ENCODE measurements around the gene ZNF304.
"Not testable (repeated sequence)": the region's sequence is repeated elsewhere in the genome, so short reads cannot be mapped to it uniquely, and the experiment has no call there.

Gene ZNF304

DNA sequence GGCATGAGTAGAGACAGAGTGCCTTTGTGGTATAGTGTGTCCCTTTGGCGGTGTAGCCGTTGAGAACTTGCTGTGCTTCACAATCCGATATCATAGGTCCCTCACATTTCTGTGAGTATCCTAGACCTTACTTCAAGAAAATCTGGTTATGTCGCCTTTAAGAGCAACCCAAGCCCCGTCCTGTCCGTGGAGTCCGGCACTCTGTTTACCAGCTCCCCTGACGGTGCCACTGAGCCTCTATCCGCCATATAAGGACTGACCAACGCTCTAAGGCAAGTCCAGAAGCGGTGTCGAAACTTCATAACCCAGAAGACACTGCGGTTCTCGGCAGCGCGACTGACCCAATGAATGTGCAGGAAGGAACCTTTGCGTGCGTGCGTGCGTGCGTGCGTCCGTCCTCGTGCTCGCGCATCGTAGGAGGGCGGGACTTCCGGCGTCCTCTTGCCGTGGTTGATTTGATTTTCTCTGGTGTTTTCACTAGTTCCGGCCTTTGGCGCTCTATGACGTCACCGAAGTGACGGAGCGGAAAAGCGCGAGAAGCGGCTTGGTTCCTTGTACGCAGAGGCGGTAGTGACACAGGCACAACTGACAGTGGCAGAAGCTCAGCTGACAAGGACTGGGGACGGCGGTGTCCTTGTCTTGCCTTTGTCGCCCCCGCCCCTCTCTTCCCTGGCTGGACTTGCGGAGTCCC is 12.1 kb downstream of the ZNF304 start, which contains the start of the genes TRAPPC2B and ZNF547:
TSS of gene TRAPPC2B (plus strand) at position 555 of the 691 bp plus-strand sequence. CDS start 1,283 bp downstream, outside the sequence.
TSS of gene ZNF547 (plus strand) at position 555 of the 691 bp plus-strand sequence. CDS start 5,005 bp downstream, outside the sequence.
- peak; percentile 97 for DNase-seq

DNA sequence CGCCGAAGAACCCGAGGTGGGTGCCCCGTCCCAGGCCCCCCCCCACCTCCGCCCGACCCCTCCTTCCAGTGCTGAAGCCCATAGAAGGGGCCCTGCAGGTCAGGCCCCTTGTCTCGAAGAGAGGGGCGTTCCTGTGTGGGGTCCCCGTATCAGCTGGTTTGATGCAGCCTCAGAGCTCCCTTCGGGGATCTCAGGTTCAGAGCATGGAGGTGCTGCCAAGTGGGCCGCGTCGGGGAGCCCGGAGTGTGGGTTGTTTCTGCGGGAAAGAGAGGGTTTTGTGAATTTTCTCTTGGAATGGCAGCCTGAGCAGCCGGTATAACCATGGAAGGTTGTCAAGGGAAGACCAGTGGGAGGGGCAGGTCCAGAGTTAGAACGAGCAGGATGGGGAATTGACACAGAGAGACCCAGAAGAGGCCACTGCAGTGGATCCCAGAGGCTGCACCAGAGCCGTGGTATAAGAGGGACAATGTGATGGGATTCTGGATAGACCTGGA is 12.7 kb downstream of the ZNF304 start:
- no peak for DNase-seq

DNA sequence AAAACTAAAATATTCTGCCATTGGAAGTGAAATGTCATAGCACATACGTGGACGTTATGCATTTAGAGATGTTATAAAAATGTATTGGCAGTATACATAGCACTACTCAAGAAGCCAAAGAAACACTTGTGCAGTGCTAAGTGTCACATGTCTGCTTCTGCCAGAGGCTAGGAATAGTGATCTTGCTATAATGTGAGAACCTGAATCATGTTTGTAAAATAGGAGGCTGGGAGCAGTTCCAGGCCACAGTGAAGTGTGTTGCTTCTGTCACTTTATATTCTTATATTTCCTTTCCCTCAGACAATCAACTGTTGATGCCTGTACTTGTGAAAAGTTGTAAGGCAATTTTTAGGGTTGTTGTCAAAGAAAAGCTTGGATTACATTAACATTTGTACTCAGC is 15.7 kb downstream of the ZNF304 start:
- no peak for DNase-seq

DNA sequence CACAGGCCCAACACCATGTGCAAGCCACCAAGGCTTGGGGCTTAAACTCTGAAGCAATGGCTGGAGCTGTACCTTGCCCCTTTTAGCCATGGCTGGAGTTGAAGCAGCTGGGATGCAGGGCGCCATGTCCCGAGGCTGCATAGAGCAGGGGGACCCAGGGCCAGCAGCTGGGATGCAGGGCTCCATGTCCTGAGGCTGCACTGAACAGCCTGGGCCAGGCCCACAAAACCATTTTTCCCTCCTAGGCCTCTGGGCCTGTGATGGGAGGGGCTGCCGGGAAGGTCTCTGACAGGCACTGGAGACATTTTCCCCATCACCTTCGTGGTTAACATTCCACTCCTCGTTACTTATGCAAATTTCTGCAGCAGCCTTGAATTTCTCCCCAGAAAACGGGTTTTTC is 23.1 kb downstream of the ZNF304 start:
- DNase-seq = no peak

DNA sequence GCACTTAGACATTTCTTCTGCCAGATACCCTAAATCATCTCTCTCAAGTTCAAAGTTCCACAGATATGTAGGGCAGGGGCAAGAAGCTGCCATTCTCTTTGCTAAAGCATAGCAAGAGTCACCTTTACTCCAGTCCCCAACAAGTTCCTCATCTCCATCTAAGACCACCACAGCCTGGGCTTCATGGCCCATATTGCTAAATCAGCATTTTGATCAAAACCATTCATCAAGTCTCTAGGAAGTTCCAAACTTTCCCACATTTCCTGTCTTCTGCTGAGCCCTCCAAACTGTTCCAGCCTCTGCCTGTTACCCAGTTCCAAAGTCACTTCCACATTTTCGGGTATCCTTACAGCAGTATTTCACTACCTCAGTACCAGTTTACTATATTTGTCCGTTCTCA is 23.6 kb downstream of the ZNF304 start:
- DNase-seq = not testable (repeated sequence)

DNA sequence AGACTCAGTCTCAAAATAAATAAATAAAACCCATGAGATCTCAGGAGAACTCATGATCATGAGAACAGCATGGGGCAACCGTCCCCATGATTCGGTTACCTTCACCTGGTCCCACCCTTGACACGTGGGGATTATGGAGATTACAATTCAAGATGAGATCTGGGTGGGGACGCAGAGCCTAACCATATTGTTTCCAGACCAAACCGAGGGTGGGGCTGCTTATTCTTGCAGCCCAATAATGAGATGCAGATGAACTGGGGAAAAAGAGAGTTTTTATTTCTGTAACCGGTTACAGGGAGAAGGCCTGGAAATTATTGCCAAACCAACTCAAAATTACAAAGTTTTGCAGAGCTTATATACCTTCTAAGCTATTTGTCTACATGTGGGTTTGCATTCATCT is 25.1 kb downstream of the ZNF304 start:
- no peak for DNase-seq

DNA sequence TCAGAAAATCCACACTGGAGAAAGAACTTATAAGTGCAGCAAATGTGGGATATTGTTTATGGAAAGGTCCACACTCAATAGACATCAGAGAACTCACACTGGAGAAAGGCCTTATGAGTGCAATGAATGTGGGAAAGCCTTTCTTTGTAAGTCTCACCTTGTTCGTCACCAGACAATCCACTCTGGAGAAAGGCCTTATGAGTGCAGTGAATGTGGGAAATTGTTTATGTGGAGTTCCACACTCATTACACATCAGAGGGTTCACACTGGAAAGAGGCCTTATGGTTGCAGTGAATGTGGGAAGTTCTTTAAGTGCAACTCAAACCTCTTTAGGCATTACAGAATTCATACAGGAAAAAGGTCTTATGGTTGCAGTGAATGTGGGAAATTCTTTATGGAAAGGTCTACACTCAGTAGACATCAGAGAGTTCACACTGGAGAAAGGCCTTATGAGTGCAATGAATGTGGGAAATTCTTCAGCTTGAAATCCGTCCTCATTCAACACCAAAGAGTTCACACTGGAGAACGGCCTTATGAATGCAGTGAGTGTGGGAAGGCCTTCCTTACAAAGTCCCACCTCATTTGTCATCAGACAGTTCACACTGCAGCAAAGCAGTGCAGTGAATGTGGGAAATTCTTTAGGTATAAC is 26.6 kb downstream of the ZNF304 start:
- no peak for DNase-seq

DNA sequence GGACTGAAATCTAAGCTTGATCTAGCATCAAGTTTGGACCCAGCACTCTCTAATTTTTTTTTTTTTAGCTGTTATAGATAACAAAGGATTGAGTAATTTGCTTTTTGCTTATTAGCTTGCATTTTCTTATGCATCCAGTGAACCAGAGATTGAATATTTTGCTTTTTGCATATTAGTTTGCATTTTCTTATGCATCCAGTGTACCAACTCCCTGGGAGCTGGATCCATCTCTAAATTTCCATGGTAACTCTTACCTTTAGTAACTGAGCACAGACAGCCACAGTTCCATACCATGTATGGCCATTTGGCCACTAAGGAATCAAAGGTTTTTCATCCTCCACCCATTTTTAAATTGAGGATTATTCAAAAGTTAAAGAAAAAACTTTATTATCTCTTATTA is 29.9 kb downstream of the ZNF304 start:
- no peak for DNase-seq

DNA sequence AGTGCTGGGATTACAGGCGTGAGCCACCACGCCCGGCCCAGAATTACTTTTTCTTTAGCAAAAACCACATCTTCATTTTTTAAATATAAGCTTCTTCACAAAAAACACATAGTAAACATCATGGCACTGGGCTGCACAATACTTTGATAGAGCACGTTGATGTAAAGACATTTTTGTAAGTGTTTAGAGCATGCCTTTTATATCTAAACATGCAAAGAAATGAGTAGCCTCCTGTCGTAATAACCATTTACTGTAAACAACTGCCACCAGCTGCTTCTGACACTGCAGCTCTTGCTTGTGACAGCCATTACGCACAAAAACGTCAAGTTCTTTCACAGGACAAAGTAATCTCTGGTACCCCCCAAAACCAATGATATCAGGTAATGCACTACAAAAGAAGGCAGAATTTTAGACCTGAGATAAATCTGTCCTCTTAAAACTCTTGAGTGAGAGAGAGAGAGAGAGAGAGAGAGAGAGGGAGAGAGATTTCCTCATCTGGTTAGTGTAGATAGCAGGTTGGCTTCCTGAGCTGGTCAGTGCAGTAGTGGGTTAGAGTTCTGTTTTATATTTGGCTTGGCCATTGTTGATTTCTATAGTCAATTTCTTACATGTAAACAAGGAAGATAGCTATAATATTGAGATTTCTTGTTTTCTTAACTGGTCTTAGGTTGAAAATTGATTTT is 31.9 kb downstream of the ZNF304 start:
- no peak for DNase-seq

DNA sequence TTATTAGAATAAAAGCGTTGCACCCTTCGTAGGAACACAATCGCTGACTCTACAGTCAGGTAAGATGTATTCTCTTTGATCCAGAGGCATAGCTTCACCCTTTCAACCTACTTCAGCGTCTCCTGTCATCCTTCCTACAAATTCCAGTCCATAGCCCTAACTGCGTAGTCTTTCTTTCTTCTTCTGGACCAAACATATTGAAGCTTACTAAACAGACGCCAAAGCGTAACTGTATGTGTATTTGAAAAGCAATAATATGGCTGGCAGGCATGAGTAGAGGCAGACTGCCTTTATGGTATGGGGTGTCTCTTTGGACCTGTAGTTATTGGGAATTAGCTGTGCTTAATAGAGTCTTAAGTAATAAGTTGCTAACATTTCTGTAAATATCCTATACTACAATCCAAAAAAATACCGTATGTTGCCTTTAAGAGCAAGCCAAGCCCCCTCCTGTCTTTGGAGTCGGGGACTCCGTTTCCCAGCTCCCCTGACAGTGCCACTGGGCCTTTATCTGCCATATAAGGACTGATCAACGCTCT is 38.2 kb downstream of the ZNF304 start:
- DNase-seq = no peak

DNA sequence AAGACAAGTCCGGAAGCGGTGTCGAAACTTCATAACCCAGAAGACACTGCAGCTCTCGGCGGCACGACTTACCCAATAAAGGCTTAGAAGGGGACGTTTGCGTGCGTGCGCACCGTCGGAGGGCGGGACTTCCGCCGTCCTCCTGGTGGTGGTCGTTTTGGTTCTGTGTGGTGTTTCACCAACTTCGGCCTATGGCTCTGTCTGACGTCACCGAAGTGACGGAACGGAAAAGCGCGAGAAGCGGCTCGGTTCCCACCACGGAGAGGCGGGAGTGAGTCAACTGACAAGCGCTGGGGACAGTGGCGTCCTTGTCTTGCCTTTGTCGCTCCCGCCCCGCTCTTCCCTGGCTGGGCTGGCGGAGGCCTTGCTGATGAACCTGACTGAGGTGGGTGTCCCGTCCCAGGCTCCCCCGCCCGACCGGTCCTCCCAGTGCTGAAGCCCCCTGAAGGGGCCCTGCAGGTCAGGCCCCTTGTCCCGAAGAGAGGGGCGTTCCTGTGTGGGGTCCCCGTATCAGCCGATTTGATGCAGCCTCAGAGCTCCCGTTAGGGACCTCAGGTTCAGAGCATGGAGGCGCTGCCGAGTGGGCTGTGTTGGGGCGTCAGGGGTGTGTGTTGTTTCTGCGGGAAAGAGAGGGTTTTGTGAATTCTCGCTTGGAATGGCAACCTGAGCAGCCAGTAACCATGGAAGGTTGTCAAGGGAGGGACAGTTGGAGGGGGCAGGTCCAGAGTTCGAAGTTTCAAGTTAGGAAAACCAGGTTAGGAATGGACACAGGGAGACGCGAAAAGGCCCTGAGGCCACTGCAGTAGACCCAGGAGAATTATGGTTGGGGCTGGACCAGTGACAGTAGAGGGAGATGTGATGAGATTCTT is 38.9 kb downstream of the ZNF304 start, which contains the start of gene ZNF548:
TSS of gene ZNF548 (plus strand) at position 125 of the 869 bp plus-strand sequence. CDS start at position 371, 246 bp downstream.
- peak; percentile 95 for DNase-seq

DNA sequence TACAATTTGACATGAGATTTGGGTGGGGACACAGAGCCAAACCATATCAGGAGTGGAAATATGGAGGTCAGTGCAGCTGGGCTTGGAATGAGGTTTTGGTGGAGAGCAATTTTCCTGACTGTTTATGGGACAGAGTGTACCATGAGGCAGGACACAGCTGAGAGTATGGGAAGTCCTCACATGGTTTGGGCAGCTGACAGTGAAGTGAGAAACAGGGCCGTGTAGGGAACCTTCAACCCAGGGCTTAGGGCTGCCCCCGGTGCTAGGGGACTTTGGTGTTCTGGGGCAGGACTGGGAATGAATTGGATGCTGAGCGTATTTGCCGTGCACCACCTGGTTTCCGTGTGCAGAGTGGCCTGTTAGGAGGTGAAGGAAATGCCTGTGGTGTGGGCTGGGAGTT is 44.6 kb downstream of the ZNF304 start:
- no peak for DNase-seq

DNA sequence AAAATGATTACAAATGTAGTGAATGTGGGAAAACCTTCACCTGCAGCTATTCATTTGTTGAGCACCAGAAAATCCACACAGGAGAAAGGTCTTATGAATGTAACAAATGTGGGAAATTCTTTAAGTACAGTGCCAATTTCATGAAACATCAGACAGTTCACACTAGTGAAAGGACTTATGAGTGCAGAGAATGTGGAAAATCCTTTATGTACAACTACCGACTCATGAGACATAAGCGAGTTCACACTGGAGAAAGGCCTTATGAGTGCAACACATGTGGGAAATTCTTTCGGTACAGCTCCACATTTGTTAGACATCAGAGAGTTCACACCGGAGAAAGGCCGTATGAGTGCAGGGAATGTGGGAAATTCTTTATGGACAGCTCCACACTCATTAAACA is 47.8 kb downstream of the ZNF304 start:
- DNase-seq = no peak

DNA sequence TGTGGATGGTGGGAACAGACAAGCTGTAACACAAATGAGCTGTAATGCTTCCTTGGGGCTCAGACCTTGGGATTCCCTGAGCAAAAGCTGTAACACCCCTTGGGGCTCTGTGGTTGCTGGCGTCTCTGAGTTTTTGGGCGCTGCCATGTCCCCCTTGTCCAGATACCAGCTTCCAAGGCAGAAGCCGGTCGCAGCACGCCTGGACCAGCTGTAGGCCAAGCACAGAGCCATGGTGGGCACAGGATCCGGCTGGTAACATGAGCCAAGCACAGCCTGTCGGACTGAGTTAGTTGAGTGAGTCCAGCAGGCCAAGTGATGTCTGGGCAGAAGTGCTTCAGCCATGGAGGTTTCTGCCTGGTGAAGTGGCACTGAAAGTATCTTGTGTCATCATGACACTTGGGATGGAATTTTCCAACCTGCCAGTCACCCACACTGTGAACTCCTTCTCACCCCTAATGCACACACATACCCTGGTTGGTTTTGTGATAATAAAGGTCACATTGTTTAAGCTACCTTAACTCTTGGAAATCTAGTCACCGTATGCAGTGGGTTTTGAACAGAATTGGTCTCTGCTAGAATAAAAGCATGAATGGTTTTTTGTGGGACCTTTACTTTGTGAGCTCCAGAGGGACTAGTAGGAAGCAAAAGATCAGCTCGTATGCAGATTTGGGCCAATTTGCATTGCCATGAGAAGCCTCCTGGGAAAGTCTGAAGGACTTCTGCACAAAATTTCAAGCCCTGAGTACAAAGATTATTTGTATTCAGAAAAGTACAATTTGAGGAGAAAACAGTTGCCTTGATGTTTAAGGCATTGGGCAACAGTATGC is 52.9 kb downstream of the ZNF304 start:
- no peak for DNase-seq

DNA sequence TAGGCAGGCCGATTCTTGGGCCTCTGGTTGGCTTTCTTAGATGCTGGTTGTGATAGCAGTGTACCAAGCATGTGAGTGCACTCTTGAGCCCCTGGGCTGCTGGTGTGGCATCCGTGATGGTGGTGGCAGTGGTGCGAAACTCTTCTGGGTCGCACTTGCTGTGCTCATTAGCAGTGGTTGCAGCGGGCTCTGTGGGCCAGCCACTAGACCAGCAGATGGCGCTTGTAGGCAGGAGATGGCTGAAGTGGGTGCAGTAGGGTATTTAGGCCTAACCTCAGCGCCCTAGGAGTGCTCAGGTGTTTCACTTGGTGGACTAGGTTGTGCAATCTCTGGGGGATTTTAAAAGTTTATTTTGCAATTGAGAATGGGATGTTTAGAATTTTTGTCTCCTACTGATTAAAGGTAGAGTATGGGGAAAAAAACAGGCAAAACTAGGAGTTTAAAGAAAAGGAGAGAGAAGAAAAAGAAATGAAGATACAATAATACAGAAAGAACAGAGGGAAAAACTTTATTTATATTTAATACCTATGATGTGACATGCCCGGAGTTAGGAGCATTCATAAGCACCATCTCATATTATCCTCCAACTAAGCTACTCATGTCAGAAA is 55.5 kb downstream of the ZNF304 start:
- DNase-seq = peak; percentile 62

Data from stimulated activated CD4-positive, alpha-beta T cell treated with anti-CD3 and anti-CD28 coated beads, Interleukin-12 subunit alpha, Interleukin-12 subunit beta, amount 100 ng/mL, for 4 hours (primary cell).